Right ventricle myocardium superior (tissue), 1 donor: Measurements from ENCODE around the gene TM2D1. TPM values are rescaled to one million over a fixed set of nuclear protein-coding genes. Genes with fewer than 3 reads are reported as not detected.
A peak's percentile ranks its signal among the peaks of the same experiment; 100 is the strongest.

Experiments used
- ATAC-seq: fragments of 200-7000 bp; cut with Tn5 transposase; one replicate; pipeline ENCODE4 v1.9.1; 2020; ENCODE audit warnings: mild to moderate bottlenecking; ENCODE audit not compliant: poor library complexity
- DNase-seq: peaks from one replicate; pipeline ENCODE4 v3.0.0-alpha.2; 2020
- intact Hi-C: fragments of 100-400 bp; cut with DNase I; formaldehyde crosslinking; loops from one replicate; pipeline ENCODE4 v1.11.2; 2022
- total RNA-seq: library from RNA; stranded (reverse); fragmentation: NEBNext Ultra II Directional; extraction: Animal tissue kit (Norgen Biotek cat#: 25700); gene quantifications from one replicate; pipeline ENCODE4 v1.2.1, GENCODE V29; 2021
- donor health status: DM: no; HTN: yes; CAD: no; lungs with severe emphysema.

Gene TM2D1
- total RNA-seq, 1 donor from 2014 or later = 30.8 TPM

DNA sequence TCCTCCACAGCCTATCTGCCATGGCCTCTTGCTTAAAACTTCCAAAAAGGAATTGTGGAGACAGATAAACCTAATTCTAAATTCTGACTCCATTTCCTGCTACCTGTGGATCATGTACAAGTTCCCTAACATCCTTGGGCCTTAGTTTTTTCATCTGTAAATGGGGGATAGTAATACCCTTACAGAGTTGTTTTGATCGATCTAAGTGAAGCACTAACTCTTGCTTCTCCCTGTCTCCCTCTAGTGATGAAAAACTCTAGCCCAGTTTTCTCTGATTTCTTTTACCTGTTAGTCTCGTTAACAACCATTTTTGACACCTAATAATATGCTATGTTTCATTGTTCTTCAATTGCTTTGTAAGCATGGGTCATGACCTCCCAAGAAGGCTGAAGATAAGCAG is 65.9 kb downstream of the TM2D1 start:
- intact Hi-C loops = no loop called here
- ATAC-seq (no peak), DNase-seq (no peak)

GRCh38 chr1:61655453-61655852 is 69.5 kb downstream of the TM2D1 start:
- ATAC-seq = no peak
- intact Hi-C loops = no loop called here
- no peak for DNase-seq

- DNase-seq = no peak
- no peak for ATAC-seq
Observed at GRCh38 chr1:61654067-61654466, 70.9 kb downstream of the TM2D1 start.

DNA sequence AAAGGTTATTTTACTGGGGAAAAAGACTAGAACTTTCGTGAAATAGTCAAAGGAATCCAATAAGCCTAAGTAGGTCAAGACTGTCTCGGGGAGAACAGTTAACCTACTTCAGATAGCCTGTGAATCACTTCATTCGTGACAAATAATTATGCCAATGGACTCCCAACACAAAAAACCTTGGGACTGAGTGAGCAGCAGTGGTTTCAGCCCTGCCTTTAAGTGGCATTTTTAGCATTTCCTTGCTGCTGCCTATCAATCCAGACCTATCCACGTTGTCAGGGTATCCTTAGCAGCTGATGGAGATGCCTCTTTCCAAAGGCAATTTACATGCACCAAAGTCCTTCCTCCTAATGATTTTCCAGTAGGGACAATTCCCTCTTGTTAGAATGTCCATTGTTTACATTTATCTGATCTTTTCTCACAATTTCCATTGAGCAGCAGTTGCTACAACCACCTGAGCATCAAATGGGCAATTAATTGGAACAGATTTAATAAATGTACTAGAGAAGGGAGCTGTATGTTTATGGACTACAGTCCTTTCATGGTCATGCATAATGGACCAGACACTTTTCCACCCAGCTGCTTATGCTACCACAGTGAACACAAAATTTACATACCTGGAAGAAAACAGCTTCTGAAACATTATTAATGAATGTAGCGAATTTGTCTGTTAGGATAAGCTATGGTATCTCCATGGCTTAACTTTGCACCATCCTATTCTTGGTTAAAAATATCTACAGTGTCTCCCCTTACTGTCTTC is 75.8 kb downstream of the TM2D1 start:
- ATAC-seq (no peak), DNase-seq (no peak)
- intact Hi-C loops = no loop called here

More at GRCh38 chr1:61654067-61654466, 70.9 kb downstream of the TM2D1 start:
- intact Hi-C loops = no loop called here

- no peak for ATAC-seq
- intact Hi-C loops = no loop called here
- DNase-seq = no peak
Observed at GRCh38 chr1:61647142-61647541, 77.8 kb downstream of the TM2D1 start.

DNA sequence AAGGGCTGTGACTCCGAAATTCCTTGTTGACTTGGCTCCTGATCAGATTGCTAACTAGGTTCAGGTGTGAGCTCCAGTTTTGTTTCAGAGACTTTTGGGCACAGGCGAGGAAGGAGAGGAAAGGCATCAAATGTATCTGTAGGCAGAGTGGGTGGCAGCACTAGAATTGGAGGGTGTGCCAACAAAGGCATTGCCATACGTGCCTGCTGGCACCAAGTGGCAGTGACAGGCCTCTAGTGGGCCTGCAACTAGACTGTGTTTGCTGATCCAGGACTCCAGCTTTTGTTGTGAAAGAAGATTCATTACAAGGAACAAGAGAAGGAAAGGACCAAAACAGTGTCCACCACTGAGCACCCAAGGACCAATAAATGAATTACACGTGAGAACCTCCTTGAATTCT is 79.5 kb downstream of the TM2D1 start:
- DNase-seq (no peak), ATAC-seq (no peak)
- intact Hi-C loops = no loop called here

DNA sequence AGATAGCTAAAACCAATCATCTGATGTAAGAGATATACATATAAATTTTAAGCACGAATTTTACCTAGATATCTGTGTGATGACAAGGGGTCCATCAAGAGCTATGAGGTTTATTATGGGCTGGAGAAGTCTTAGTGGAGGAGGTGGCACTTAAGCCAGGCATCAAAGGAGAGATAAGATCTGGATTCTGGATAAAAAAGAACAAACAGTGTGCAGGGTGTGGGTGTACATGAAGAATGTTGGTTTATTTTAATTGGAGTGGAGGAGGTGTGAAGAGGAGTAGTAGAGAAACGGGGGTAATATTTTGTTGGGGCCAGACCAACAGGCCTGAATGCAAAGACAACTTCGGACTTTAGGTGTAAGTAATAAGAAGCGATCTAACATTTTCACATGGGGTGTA is 80.6 kb downstream of the TM2D1 start:
- ATAC-seq = no peak
- DNase-seq = no peak
- intact Hi-C loops = no loop called here

GRCh38 chr1:61642475-61643232 is 82.3 kb downstream of the TM2D1 start:
- ATAC-seq = no peak
- DNase-seq = no peak
- intact Hi-C loops = no loop called here

DNA sequence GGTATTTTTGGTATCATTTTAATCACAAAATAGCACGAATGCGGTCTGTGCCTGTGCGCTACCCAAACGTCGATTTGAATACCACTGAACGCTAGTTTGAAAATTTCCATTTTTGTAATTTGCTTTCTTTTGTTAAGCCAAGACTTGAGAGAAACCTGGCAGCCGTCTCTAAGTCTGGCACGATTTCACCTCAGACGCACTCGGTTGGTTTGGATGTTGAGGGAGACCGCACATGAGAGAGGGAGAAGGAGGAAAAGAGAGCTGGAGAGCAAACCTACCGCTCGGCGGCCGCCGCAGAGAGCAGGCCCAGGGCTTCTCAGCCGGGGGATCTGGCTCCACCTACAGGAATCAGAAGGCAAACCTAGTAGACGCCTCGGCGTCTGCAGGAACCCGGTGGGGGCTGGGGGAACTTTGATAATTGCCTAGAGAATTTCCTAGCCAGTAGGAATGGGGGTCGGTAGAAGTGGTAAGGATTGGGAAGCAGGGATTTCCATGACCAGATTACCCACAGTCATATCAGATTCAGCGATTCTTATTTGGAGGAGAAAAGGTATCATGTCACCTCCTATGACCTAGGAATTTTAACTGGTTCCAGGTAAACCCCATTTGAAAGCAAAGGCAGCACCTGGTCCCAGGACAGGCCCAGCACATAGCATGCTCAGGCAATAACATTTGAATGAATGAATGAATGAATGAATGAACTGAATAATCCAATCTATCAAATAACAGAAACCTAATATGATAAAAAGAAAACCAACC is 83.2 kb downstream of the TM2D1 start:
- peak; percentile 88 for DNase-seq
- intact Hi-C loops = no loop called here
- peak; percentile 87 for ATAC-seq

- intact Hi-C loops = no loop called here
- DNase-seq (no peak), ATAC-seq (peak; percentile 59)
Observed at GRCh38 chr1:61640531-61641530, 84.1 kb downstream of the TM2D1 start.

DNA sequence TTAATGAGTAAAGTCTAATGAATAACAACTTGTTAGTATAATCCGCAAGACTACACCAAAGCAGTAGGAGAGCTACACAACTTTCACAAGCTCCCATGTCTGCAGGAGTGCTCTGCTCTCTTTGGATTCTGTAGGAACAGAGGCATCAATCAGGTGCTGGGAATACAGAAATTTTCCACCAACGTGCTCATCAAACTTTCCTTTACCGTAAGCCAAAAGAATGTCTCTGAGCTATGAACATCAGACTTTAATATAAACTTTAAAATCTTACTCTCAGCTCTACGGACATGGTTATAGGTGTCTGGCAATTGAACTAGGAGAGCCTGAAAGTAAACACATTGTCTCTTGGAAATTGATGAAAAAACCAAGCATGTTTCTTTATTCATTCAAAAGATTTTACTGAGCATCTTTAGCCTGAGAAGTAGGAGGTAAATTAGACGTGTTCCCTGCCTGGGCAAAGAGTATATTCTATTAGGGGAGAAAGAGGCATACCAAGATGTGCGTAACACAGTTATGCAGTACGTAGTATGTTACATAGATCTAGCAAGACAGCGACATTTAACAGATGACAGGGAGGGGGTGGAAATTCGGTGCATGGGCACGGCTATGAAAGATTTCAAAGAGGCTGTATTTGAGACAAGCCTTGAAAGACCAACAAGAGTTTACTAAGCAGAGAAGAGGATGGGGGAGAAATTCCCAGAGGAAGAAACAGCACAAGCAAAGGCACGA is 85.2 kb downstream of the TM2D1 start:
- no peak for DNase-seq
- ATAC-seq = no peak
- intact Hi-C loops = no loop called here

GRCh38 chr1:61638911-61639605 is 85.9 kb downstream of the TM2D1 start:
- DNase-seq = no peak
- intact Hi-C loops = no loop called here
- ATAC-seq = no peak

GRCh38 chr1:61638296-61638695 is 86.6 kb downstream of the TM2D1 start:
- DNase-seq (no peak), ATAC-seq (peak; percentile 79)
- intact Hi-C loops = no loop called here

- DNase-seq (no peak), ATAC-seq (no peak)
- intact Hi-C loops = no loop called here
Observed at GRCh38 chr1:61637470-61637869, 87.5 kb downstream of the TM2D1 start.

DNA sequence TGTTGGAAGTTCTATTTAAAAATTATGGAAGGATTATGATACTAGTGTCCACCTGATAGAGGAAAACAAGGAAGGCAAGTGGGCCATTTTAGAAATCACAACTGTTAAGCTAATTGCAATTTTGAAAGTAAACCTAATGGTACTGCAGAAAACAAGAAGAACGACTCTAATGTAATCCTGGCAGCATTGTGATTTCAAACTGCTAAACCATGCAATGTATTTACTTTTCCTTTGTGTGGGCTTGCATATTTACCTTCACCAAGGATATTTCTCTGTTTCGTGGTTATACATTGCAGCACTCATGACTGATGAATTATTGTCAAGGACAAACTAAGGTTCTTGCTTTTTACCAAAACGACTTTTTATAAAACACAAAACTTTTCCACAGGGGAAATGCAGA is 88.1 kb downstream of the TM2D1 start:
- ATAC-seq = no peak
- intact Hi-C loops = no loop called here
- no peak for DNase-seq

DNA sequence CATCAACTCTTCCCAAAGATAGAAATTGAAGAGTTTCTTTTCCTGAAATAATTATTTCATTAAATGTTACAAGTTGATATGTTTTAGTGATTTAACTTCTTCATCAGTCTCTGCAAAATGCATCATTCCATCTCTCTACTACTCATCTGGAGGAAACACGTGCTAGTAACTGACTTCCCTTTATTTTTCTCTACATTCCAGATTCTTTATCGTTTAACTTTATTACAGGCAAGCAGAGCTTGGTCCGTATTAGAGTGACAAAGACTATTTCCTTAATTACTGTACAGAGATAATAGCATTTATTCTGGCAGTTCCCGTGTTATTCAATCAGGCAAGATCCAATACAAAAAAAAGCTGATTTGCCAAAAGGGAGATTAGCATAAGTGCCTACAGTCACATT is 88.6 kb downstream of the TM2D1 start:
- ATAC-seq (no peak), DNase-seq (no peak)
- intact Hi-C loops = no loop called here

GRCh38 chr1:61635557-61635956 is 89.4 kb downstream of the TM2D1 start:
- intact Hi-C loops = no loop called here
- ATAC-seq (no peak), DNase-seq (no peak)
